GM12873 (cell line): ENCODE results near the gene FOXD1.

ENCODE experiments used
- TF ChIP-seq, protein P1 (sequence below): IDR thresholded peaks from 2 replicates; pipeline ENCODE4 v1.5.1; 2012; ENCODE audit warnings: low read depth, mild to moderate bottlenecking, moderate library complexity, low read length, control low read depth; ENCODE audit not compliant: insufficient read depth; ENCODE audit errors: missing control alignments

FOXD1 gene

DNA sequence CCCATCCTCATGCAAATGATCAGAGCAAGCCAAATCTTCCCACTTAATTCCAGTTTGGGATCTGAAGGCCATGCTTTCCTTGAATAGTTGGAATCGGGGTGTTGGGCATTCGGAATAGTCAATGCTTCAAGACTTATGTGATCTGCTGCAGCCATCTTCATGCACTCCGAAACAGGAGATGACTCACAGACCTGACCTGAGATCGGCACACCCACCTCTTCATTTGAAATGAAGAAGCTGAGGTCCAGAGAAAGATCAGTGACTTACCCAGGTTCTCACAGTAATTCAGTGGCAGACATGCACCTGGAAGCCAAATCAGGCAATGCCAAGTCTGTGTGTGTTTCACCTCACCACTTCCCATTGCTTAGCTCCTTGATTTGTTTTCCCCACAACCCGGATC lies 33.0 kb downstream of the FOXD1 start:
- TF ChIP-seq, protein P1, sequence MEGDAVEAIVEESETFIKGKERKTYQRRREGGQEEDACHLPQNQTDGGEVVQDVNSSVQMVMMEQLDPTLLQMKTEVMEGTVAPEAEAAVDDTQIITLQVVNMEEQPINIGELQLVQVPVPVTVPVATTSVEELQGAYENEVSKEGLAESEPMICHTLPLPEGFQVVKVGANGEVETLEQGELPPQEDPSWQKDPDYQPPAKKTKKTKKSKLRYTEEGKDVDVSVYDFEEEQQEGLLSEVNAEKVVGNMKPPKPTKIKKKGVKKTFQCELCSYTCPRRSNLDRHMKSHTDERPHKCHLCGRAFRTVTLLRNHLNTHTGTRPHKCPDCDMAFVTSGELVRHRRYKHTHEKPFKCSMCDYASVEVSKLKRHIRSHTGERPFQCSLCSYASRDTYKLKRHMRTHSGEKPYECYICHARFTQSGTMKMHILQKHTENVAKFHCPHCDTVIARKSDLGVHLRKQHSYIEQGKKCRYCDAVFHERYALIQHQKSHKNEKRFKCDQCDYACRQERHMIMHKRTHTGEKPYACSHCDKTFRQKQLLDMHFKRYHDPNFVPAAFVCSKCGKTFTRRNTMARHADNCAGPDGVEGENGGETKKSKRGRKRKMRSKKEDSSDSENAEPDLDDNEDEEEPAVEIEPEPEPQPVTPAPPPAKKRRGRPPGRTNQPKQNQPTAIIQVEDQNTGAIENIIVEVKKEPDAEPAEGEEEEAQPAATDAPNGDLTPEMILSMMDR = no peak

DNA sequence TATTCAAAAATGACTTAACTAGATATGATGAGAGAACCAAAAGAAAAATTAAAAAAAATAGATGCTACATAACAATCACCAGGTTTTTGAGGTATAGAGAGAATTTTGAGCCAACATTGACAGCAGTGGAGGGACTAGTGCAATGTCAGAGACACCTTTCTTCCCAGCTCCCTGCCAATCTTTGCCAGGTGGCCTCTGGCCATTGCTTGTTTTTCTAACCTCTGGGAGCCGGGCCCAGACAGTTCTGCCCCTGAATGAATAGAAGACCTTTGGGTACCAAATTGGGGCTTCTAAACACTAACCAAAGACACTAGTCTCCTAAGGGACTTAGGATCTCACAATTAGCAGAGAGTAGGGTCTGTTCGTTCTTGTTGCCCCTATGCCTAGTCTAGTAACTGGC lies 33.4 kb downstream of the FOXD1 start:
- TF ChIP-seq, protein P1 = no peak

DNA sequence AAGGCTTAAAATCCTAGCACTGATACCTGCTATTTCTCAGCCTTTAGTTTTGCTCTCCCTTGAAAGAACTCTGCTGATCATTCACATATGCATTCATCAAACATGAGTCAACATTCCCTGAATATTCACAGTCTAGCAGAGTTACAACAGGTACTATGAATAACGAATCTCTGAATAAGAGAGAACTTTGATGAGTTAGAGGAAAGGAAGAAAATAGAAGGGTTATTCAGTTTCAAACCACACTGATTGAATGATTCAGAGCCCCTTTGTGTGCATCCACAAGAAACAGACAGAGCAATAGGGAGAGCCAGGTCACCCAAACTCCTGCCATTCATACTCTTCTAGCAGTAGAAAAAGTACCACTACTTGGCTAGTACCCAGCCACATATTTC lies 36.0 kb downstream of the FOXD1 start:
- TF ChIP-seq, protein P1 = no peak

DNA sequence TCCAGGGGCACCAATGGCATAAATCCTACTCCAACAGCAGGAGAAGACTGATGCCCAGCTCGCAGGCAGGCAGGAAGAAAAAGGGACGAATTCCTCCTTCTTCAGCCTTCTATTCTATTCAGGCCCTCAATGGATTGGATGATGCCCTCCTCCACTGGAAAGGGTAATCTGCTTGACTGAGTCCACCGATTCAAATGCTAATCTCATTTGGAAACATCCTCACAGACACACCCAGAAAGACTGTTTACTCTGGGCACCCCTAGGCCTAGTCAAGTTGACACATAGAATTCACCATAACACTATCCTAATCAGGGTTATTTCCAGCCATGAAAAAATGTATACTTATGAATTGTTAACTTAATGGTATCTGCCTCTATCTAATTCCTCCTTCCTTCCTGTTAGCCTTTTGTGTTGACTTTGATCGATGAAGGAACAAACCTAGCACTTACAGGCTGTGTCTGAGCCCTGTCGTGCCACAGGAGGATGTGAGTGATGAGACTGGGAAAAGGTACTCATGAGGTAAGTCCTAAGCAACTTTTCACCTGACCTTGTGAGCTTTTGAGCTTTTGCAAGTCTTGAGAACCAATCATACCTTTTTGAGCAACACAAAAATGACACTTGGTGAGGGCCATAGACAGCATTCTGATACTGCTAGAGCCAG lies 36.5 kb downstream of the FOXD1 start:
- TF ChIP-seq, protein P1 = no peak

DNA sequence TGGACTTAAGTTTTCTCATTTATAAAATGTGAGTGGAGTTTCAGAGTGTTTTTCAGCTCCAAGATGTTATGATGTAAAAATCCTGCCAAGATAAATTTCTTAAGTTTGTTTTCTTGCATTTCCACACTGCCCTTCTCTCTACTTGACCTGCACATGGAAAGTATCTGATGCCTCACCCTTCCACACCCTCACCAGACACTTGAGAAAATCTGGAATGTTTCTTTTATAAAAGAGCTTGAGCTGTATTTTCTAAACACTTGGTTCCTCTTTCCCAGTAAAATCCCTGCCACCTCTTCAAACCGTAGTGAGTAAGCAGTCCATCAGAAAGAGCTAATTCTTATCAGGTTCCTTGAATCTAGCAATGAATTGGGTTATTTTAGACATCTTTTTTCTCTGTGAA lies 42.9 kb downstream of the FOXD1 start:
- TF ChIP-seq, protein P1 = no peak

DNA sequence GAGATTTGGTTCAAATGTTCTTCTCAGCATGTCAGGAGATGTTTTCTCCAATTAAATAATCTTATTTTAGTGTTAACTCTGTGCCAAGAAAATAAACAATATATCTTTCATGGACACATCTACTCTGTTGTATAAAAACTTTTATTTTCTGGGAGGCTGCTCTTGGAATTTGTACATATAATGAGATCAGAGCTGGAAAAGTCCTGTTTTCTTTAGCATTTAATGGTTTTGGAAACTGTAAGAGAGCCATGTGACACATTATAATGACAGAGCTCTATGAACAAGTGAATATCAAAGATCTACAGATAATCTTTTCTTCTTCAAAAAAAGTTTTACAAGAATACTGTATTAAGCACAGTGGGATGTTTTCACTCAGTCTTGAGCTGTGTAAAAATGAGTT lies 48.8 kb downstream of the FOXD1 start:
- TF ChIP-seq, protein P1 = no peak
